CD4-positive, alpha-beta T cell treated with Interleukin-6 at 100 ng/mL for 8 hours (primary cell): ENCODE data around the gene MMAB.
"Not testable (repeated sequence)": the region's sequence is repeated elsewhere in the genome, so short reads cannot be mapped to it uniquely, and the experiment has no call there.

Source experiments
- DNase-seq: peaks from one replicate; pipeline ENCODE4 v3.0.0-alpha.2; 2020; ENCODE audit warnings: mixed read lengths, low spot score

MMAB gene

DNA sequence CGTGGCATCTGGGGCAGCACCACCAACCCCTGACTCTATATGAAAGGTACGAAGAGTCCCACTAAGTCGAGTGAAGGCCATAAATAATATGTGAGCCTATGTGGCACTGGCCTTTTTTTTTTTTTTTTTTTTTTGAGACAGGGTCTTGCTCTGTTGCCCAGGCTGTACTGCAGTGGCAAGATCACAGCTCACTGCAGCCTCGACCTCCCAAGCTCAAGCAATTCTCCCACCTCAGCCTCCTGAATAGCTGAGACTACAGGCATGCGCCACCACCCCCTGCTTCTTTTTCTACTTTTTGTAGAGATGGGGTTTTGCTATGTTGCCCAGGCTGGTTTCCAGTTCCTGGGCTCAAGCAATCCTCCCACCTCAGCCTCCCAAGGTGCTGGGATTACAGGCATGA is 28.8 kb upstream of the MMAB start:
- DNase-seq, result not testable (repeated sequence)

DNA sequence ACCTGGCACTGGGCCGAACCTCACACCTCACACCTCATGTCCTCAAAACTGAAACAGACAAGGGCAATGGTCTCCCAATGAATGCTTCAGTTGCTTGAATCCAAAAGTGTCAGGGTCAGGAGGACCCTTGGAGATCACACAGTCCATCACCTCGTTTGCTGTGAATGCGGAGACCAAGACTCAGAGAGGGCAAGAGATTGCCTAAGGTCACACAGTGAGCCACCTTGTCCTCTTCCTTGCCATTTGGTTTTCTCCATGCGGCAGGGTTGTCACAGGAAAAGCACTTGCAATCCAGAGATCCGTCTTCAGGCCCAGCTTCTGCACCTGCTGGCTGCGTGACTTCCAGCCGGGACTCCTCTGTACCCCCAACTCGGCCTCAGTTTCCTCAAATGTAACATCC is 28.3 kb upstream of the MMAB start:
- no peak for DNase-seq

DNA sequence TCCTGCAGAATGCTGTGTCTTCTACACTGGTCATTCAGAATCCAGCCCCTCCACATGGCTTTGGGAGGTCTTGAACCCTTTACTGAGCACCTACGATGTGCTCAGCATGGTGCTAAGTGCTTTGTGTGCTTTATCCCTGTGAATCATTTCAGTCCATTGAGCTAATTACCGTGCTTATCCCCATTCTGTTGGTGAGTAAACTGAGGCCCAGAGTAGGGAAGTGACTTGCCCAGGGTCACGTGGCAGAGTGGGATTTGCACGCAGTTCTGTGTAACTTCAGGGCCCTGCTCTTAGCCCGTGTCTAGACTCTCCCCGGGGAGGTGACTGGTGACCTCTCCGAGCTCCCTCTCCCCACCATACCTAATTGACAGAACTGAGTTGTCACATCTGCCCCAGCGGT is 27.7 kb upstream of the MMAB start:
- no peak for DNase-seq

DNA sequence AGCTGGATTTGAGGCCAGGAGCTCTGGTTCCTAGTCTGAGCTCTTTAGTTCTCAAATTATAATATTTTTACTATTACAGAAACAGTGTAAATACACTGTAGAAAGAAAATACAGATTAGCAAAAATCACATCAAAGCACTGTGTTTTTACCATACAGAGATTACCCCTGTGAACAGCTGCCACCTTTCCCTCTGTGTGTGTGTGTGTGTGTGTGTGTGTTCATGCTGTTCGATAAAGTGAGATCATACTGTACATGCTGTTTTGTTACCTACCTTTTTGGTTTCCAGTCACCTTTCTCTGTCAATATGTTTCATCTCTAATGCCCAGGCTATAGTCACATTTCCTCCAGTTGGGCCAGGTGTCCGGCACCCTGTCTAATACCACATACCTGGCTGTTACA is 27.2 kb upstream of the MMAB start:
- no peak for DNase-seq

DNA sequence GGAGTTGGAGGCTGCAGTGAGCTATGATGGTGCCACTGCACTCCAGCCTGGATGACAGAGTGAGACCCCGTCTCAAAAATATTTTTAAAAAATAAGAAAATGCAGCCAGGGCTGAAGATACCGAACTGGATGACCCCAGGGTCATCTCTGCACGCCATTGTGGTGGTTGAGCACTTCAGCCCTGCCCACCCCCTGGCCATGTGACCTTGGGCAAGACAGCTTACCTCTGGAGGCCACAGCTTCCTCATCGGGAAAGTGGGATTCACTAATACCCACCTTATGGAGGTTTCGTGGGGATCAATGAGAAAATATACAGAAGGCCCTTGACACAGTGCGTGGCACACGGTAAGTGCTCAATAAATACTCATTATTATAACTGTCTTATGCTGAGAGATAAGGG is 25.8 kb upstream of the MMAB start:
- no peak for DNase-seq

DNA sequence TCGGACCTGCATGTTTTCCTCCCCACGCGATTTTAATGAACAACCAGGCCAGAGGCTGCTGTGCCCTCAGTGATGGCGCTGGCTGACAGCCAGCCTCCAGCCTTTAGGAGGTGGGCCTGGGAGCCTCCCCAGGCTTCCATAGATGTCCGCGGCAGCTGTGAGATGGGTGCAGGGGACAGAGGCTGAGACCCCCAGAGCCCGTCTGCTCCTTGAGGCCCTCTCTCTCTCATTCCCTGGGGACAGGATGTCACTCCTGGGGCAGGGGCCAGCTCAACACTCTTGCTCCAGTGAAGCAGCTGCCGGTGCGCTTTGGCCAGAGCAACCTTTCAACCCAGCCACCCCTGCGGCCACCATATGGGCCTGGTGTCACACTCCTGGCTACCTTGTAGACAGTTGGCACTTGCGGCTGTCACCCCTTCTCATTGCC is 25.1 kb upstream of the MMAB start:
- DNase-seq, result no peak

DNA sequence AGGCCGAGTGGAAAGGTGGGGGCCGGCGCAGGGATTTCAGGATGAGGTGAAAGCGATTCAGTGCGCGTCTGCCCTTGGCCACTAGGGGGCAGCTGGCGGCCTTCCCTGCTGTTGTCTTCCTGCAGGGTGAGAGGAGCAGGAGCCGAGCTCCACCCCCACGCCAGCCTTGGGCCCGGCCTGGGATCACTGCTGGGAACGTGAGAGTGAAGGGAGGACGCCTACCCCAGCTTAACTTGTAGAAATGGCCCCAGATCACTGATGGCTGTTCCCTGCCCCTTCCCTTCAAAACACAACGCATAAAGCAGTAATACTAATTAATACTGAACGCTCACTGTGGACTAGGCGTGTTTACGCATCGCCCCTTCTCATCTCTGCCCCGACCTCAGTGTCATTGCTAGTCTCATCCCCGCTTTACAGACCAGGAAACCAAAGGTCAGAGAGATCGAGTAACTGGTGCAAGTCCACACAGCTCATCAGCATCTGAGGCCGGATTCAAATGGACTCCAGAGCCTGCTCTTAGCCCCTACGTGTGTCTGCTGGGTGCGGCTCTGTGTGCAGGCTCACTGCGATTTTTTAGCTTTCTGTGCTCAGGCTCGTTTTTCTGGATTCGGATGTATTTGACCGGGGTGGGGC is 24.6 kb upstream of the MMAB start:
- peak; percentile 54 for DNase-seq

DNA sequence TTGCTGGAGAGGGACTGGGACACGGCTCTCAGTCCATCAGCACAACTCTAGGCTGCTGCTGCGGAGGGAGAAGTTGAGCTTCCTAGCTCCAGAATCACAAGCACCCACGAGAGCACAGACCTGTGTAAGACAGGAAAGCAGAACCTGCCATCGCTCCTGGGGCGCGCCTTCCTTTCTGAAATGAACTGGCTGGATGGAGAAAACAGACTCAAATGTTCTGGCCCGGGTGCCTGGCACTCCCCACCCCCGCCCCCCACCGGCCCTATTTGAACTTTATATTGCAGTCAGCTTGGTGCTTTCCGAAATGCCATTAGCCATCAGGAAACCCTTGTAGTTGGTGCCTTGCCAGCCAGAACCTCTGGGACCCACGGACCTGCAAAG is 24.1 kb upstream of the MMAB start:
- no peak for DNase-seq

DNA sequence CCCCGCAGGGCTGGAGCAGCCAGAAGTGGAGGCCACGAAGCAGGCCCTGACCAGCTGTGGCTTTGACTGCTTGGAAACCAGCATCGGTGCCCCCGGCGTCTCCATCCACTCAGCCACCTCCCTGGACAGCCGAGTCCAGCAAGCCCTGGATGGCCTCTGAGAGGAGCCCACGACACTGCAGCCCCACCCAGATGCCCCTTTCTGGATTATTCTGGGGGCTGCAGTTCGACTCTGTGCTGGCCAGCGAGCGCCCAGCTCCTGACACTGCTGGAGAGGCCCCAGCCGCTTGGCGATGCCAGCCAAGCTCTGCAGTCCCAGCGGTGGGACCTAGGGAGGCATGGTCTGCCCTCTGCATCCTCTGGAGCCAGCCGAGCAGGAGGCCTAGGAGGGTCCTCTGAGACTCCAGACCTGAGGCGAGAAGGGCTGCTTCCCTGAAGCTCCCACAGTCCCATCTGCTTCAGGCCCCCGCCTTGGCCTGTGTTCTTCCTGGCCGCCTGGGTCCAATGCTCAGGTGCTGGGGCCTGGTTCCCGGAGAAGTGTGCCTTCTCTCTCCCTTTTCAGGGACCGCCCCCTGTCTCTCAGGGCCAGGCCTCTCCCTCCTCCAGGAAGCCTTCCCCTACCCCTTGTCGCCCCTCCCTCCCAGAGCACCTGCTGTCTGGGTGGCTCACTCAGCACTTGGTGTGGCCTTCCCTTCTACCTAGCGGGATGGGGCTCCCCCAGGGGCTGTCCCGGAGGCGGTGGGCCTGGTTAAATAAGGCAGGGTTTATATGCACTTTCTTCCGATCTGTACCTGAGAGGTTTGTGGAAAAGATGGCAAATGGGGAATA is 23.3 kb upstream of the MMAB start:
- no peak for DNase-seq

DNA sequence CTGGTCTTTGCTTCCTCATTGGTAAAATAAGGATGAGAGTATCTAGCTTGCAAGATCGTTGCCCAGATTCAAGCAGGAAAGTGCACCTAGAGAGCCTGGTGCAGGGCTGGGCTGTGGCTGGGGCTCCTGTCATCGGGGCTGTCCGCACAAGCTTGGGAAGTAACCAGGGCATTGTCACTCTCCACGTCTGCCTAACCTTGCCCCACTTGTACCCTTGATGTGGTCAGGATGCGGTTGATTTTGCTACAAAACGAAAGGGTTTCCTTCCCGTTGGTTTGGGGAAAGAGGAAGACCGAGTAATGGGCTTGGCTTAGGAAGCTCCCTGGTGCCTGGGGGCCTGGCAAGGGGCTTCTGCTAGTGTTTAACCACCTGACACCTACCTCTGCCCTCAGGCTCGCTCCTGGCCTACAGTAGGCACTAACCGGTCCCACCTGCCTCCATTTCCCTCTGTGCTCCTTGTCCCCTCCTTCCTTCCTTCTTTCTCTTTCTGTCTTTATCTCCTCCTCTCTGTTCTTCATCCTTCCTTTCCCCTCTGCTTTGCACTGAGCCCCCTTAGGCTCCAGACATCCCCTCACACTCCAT is 22.1 kb upstream of the MMAB start:
- DNase-seq, result peak; percentile 14

DNA sequence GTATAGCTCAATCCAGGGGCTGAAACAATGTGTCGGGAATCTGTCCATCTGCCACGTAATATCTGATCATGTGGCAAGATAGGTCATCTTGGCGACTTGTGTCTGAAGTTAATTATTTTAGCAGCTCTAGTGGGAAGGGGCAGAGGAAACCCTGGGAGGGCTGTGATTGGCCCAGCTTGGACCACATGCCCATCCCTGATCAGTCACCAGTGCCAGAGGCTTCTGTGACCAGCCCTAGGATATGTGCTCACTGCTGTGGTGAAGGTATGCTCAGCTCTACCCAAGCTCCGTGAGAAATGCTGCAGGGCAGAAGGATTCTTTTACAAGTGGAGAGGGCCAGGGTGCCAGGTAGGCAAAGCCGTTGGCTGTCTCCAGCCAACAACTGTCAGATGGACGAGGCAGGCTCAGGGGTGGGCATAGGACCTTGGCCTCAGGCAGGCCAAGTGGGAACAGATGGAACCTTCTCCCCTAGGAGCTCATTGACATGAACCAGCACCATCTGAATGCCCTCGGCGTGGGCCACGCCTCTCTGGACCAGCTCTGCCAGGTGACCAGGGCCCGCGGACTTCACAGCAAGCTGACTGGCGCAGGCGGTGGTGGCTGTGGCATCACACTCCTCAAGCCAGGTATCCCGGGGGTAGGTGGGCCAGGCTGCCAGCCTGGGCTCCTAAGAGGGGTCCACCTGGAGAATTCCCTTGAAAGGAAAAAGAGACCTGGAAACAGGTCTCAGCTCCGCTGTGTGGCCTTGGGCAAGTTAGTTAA is 21.4 kb upstream of the MMAB start:
- no peak for DNase-seq

DNA sequence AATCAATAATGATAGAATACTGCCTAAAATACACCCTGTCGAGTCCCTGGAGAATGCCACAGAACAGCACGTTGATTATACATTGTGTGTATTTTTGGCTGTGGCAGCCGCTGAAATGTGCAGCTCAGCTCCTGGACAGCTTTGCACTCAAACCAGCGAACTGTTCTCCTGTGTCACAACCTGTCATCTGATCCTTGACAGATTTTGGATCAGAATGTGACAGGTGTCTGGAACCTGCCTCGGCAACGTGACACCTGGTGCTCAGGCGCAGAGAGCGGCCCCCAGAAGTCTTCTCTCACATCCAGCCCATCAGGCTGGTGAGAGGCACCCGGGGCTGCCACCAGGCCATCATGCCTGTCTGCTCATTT is 19.6 kb upstream of the MMAB start:
- DNase-seq, result no peak

DNA sequence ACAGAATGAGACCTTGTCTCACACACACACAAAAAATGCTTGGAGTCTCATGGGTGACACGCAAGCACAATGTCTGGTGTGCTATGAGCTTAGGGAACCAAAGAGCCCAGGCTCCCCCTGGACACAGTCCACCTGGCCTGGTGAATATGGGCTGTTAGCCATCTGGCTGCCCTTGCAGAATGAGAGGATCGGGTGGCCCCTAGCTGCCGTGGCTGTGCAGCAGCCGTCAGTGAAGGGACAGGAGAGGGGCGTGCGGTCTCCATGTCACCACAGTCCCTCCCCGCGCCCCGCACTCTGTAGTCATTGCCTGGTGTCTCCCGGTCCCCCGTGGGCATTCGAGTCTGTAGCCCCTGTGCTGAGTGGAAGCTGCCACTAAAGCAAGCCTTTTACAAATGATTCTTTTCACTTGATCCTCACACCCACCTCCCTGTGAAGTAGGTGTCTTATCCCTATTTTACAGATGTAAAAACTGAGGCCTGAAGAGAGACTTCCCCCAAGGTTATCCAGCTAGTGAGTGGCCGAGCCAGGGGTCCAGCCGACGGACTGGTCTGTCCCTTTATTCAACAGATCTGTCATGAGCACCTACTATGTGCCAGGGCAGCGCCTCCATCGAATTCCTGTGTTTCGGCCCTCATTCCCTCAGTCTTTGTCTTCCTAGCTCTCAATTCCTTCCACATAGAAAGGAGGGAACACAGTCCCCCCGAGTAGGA is 19.0 kb upstream of the MMAB start:
- DNase-seq, result no peak

DNA sequence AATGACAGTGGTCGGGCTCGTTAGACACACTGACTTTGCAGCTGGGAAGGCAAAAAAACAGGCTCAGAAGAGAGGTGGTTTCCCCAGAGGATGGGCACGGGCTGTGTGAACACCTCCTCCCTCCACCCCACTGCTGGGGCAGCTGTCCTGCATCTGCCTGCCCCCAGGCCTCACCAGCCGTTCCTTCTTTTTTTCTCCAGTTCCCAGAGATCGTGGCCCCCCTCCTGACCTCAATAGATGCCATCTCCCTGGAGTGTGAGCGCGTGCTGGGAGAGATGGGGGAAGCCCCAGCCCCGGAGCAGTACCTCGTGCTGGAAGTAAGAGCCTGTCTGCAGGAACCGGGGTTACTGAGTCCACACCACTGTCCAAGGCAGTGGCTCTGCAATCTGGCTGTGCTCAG is 17.7 kb upstream of the MMAB start:
- DNase-seq, result no peak

DNA sequence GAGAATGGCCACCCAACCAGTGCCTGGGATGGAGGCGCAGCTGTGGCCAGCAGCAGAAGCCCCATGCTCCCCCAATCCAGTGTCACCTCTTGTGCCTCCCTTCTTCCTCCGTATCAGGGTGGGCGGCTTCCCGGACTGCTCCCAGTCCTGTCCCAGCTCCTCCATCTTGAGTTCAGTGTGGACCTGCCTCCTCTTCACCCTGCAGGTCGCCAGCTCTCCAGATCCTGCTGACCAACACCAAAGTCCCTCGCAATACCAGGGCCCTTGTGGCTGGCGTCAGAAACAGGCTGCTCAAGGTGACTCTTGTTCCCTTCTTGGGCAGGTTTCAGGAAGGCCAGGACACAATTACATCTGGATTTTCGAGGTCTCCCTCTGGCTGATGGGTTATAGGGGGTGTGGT is 17.3 kb upstream of the MMAB start:
- DNase-seq, result no peak

DNA sequence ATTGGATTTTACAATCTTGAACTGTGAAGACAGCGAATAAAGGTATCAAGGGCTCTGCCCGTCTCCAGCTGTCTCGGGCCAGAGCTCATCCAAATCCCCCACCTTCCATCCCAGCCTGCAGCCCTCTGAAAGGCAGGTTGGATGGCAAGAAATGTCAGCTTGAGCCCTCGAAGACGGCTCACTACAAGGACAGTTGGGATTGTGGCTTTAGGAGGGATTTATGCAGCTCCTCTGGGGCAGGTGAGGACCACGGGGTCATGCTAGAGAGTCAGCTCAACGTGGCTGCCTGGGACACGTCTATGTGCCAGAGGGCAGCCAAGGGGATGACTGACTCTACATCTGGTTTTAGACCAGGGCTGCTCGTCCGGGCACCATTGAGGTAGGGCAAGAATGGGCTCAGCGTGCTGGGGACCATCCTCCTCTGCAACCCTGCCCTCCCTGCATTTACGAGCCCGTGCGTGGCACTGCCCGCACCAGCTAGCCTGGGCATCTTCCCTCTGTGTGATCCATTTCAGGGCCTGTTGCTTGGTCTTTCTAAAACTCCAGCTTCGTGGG is 16.5 kb upstream of the MMAB start:
- no peak for DNase-seq

DNA sequence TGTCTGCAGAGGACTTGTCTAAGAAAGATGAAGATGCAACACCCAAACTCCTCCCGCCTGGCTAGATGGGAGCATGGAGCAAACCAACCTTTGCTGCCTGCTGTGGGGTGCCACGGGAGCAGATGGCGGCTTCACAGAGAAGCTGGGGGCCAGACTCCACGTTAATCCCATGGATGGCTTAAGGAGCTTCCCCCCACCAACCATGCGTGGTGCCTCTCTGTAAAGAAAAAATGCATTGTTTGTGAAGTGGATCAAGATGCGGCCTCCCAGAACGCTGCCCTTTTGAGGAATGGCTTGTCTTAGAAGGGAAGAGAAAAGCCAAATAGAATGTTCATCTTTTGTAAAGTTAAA is 15.9 kb upstream of the MMAB start:
- DNase-seq, result no peak

DNA sequence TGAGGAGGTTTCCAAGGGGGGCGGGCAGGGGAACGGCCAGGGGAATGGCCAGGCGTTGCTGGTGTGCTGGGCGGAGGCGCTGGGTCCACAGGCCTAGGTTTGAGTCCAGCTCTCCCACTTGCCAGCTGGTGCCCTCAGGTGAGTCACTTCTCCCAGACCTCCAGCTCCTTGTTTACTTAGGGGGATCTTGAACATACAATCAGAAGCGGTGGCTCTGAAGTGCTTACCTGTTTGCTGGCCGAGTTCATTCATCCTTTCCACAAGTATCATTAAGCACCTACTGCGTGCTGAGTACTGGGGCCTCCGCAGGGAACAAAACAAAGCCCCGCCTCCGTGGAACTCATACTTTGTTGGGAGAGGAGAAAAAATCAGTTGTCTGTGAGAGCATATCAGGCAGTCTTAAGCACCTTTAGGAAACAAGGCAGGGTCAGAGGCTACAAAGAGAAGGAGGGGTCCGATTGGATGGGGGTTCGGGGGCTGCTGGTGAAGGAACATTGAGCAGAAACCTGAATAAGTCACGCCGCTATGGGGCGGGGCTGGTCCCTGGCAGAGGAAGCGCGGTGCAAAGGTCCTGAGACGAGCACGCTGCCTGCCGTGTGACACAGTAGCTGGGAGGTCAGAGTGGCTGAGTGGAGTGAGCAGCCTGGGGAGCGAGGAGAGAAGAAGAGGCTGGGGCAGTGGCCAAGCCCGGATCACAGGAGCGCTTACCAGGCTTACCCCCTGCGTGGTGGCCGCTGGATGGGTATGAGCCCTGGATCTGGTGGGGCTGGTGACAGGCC is 15.3 kb upstream of the MMAB start:
- no peak for DNase-seq

DNA sequence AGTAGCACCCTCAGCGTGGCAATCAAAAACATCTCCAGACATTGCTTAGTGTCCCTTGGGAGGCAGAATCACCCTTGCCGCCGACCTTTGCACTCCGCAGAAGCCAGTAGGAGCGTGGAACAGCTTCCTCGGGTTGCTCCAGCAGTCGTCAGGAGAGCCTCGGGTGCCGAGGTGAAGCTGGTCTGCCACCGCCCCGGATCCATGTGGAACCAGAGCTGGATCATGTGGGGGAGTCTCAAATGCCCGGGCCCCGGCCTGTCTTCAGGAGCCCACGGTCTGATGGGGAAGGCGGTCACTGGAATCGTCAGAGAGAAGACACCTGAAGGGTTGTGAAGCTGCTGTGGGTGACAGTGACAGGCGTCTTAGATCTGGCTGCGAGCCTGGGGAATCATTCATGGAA is 14.6 kb upstream of the MMAB start:
- no peak for DNase-seq

DNA sequence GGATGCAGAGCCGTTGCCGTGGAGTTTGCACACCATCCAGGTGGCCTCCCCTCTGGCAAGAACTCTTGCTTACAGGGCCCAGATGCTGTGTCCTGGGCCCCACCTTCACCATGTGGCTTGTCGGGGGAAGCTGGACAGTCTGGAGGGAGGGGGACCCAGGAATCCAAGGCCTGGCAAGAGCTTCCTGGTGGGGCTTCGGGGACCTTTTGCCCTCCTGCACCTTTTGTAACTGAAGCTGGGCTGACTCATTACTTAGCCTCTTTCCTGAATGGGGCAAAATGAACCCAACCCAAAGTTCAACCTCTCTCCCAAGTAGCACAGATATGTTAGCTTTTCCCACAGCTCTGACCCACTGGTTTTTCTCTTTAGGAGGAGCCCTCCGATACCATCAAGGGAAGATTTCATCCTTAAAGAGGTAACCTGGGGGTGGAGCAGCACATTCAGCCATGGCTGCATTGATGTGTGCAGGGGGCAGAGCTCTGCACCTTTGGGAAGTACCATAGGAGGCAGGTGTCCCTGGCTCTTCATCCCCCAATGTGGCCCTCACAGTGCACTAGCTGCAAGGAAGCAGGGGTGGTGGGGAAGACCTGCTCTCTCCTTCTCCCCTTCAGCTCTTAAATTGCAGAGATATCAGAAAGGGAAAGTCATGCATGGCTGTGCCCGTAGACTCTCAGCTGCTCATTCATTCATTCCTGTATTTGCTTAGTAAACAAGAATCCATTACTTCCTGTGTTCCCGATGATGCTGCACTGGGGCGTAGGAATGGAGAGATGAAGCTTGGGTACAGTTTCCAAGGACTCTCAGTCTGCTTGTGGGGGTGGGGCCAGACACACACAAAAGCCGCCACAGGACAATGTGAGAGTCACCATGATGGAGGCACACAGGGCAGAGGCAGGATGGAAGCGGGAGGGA is 13.3 kb upstream of the MMAB start:
- no peak for DNase-seq
